ENCODE data around the gene CEACAM16. TPM values are rescaled to one million over a fixed set of nuclear protein-coding genes. Genes with fewer than 3 reads are reported as not detected.
A peak's percentile ranks its signal among the peaks of the same experiment; 100 is the strongest.

The CEACAM16 gene
- total RNA-seq, 2 experiments from 2014 or later = not detected

DNA sequence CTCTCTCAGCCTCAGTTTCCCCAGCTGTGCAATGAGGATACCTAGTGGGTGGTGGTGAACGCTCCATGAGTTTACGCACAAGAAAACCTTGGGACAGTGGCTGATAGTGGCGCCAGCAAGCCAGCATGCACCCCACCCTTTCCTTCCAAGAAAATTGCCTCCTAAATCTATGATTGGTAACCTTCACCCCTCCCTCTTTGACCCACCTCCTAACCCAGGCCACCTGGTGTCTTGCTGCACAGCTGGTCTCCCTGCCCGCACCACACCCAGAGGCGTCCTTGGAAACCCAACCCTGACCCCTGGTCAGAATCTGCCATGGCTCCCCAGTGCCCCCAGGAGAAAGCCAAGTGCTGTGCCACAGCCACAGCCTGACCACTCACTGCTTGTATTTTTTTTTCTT is 26.7 kb downstream of the CEACAM16 start:
- Histone ChIP-seq H3K9me3 (ENCODE audit: low read length) (no peaks in the 10 kb centered on the region), H3K4me2 (ENCODE audit: low read length) (no peak overlapping the region), H2AFZ (ENCODE audit: low read length) (no peak overlapping the region), H3K79me2 (ENCODE audit: insufficient read depth, low read depth, low read length) (no peaks in the 10 kb centered on the region), H3K36me3 (ENCODE audit: insufficient read depth, low read length) (no peaks in the 10 kb centered on the region), H3K4me1 (ENCODE audit: insufficient read depth, low read length, poor library complexity, severe bottlenecking) (peaks cover 50% of the 10 kb centered on the region), H3K9me2 (ENCODE audit: insufficient read depth, low read length) (no peaks in the 10 kb centered on the region), H3K27ac (ENCODE audit: low read depth, low read length, poor library complexity, severe bottlenecking) (no peak overlapping the region), H4K20me1 (ENCODE audit: insufficient read depth, low read length) (no peaks in the 10 kb centered on the region), H3K4me3 (ENCODE audit: low read depth, low read length, poor library complexity, severe bottlenecking) (no peak overlapping the region)
- TF ChIP-seq, protein P1, sequence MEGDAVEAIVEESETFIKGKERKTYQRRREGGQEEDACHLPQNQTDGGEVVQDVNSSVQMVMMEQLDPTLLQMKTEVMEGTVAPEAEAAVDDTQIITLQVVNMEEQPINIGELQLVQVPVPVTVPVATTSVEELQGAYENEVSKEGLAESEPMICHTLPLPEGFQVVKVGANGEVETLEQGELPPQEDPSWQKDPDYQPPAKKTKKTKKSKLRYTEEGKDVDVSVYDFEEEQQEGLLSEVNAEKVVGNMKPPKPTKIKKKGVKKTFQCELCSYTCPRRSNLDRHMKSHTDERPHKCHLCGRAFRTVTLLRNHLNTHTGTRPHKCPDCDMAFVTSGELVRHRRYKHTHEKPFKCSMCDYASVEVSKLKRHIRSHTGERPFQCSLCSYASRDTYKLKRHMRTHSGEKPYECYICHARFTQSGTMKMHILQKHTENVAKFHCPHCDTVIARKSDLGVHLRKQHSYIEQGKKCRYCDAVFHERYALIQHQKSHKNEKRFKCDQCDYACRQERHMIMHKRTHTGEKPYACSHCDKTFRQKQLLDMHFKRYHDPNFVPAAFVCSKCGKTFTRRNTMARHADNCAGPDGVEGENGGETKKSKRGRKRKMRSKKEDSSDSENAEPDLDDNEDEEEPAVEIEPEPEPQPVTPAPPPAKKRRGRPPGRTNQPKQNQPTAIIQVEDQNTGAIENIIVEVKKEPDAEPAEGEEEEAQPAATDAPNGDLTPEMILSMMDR (conservative IDR thresholded peaks at IDR 0.05; ENCODE audit: low read length) = no peak
- no peak for TF ChIP-seq EZH2phosphoT487 (IDR thresholded peaks at IDR 0.05; ENCODE audit: borderline replicate concordance, low read depth, low read length)
- CTCF ChIA-PET (ENCODE audit: unreplicated experiment) = no interaction called here
- intact Hi-C loops (cut with micrococcal nuclease; ENCODE audit: unreplicated experiment) = no loop called here
- POLR2A ChIA-PET = no interaction called here
- no peak for DNase-seq (ENCODE audit: low spot score)
- no TSS peak for BruUV-seq (replicated peaks)

DNA sequence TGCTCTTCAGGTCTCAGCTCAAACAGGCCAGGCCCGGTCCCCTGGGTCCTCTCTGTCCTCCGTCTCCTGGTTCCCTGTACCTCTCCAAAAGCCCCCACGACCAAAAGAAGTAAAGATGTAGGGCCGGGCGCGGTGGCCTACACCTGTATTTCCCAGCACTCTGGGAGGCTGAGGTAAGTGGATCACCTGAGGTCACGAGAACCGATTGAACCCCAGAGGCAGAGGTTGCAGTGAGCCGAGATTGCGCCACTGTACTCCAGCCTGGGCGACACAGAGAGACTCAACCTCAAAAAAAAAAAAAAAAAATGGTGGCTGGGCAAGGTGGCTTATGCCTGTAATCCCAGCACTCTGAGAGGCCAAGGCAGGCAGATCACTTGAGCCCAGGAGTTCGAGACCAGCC is 27.5 kb downstream of the CEACAM16 start:
- Histone ChIP-seq H3K4me1 (ENCODE audit: insufficient read depth, low read length, poor library complexity, severe bottlenecking) (peaks cover 42% of the 10 kb centered on the region), H3K9me2 (ENCODE audit: insufficient read depth, low read length) (no peaks in the 10 kb centered on the region), H3K27ac (ENCODE audit: low read depth, low read length, poor library complexity, severe bottlenecking) (no peak overlapping the region), H3K4me3 (ENCODE audit: low read depth, low read length, poor library complexity, severe bottlenecking) (no peak overlapping the region), H3K79me2 (ENCODE audit: insufficient read depth, low read depth, low read length) (no peaks in the 10 kb centered on the region), H3K4me2 (ENCODE audit: low read length) (no peak overlapping the region), H4K20me1 (ENCODE audit: insufficient read depth, low read length) (no peaks in the 10 kb centered on the region), H3K36me3 (ENCODE audit: insufficient read depth, low read length) (no peaks in the 10 kb centered on the region), H2AFZ (ENCODE audit: low read length) (no peak overlapping the region), H3K9me3 (ENCODE audit: low read length) (no peaks in the 10 kb centered on the region)
- no peak for DNase-seq (ENCODE audit: low spot score)
- POLR2A ChIA-PET = no interaction called here
- intact Hi-C loops (cut with micrococcal nuclease; ENCODE audit: unreplicated experiment) = no loop called here
- no peak for TF ChIP-seq EZH2phosphoT487 (IDR thresholded peaks at IDR 0.05; ENCODE audit: borderline replicate concordance, low read depth, low read length)
- TF ChIP-seq, protein P1 (conservative IDR thresholded peaks at IDR 0.05; ENCODE audit: low read length) = no peak
- BruUV-seq (replicated peaks) = no TSS peak
- CTCF ChIA-PET (ENCODE audit: unreplicated experiment) = no interaction called here

DNA sequence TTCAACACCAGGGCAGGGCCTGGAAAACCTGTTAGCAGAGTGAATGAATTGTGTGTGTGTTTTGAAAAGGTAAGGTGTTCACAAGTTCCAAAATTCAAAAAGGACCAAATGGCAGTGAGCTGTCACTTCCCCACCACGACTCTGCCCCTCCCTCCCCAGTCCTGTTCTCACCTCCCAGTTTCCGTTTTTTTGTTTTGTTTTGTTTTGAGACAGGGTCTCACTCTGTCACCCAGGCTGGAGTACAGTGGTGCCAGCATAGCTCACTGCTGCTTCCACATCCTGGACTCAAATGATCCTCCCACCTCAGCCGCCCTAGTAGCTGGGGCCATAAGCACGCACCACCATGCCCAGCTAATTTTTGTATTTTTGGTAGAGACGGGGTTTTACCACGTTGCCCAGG is 29.2 kb downstream of the CEACAM16 start:
- Histone ChIP-seq H2AFZ (ENCODE audit: low read length) (peak overlapping the region; percentile 52; the same call in 1 of the 2 replicates), H3K4me1 (ENCODE audit: insufficient read depth, low read length, poor library complexity, severe bottlenecking) (peaks cover 29% of the 10 kb centered on the region), H3K4me2 (ENCODE audit: low read length) (no peak overlapping the region), H3K9me3 (ENCODE audit: low read length) (no peaks in the 10 kb centered on the region), H3K36me3 (ENCODE audit: insufficient read depth, low read length) (no peaks in the 10 kb centered on the region), H3K4me3 (ENCODE audit: low read depth, low read length, poor library complexity, severe bottlenecking) (no peak overlapping the region), H3K9me2 (ENCODE audit: insufficient read depth, low read length) (no peaks in the 10 kb centered on the region), H3K79me2 (ENCODE audit: insufficient read depth, low read depth, low read length) (no peaks in the 10 kb centered on the region), H3K27ac (ENCODE audit: low read depth, low read length, poor library complexity, severe bottlenecking) (no peak overlapping the region), H4K20me1 (ENCODE audit: insufficient read depth, low read length) (no peaks in the 10 kb centered on the region)
- ChIA-PET POLR2A (no interaction called here), CTCF (ENCODE audit: unreplicated experiment) (interaction anchor here (1.1 kb wide), 1 partner anchor 43 kb away, joined by 3 read pairs; no protein-coding TSS in a partner anchor)
- no TSS peak for BruUV-seq (replicated peaks)
- TF ChIP-seq, protein P1 (conservative IDR thresholded peaks at IDR 0.05; ENCODE audit: low read length) = no peak
- TF ChIP-seq EZH2phosphoT487 (IDR thresholded peaks at IDR 0.05; ENCODE audit: borderline replicate concordance, low read depth, low read length) = no peak
- intact Hi-C loops (cut with micrococcal nuclease; ENCODE audit: unreplicated experiment) = no loop called here
- no peak for DNase-seq (ENCODE audit: low spot score)

Measured in OCI-LY7 (cell line).